H1 (cell line): ENCODE results near the gene TNS4.

Experiments used
- POLR2AphosphoS5 ChIP-seq: IDR thresholded peaks from 2 replicates; pipeline ENCODE4 v1.6.1; 2011; ENCODE audit warnings: low read depth, low read length
- TF ChIP-seq, protein P1 (sequence below), 3 experiments: IDR thresholded peaks; 1 replicate in 2 of 3; 2 replicates in 1 of 3; pipeline versions ENCODE4 v1.5.1 to v1.6.1; 2011; ENCODE audit warnings: low read length in 3 of 3, mild to moderate bottlenecking in 3 of 3, inconsistent platforms in 2 of 3, low read depth in 1 of 3, moderate library complexity in 1 of 3; ENCODE audit not compliant: insufficient read depth in 1 of 3; ENCODE audit errors: control extremely low read depth in 1 of 3
- TF ChIP-seq, protein P2 (sequence below): fragments of 300-600 bp; sonication (generic); IDR thresholded peaks from 2 replicates; pipeline ENCODE4 v1.7.1; 2012; ENCODE audit warnings: low read length, moderate library complexity, mild to moderate bottlenecking, inconsistent platforms; ENCODE audit not compliant: insufficient replicate concordance

DNA sequence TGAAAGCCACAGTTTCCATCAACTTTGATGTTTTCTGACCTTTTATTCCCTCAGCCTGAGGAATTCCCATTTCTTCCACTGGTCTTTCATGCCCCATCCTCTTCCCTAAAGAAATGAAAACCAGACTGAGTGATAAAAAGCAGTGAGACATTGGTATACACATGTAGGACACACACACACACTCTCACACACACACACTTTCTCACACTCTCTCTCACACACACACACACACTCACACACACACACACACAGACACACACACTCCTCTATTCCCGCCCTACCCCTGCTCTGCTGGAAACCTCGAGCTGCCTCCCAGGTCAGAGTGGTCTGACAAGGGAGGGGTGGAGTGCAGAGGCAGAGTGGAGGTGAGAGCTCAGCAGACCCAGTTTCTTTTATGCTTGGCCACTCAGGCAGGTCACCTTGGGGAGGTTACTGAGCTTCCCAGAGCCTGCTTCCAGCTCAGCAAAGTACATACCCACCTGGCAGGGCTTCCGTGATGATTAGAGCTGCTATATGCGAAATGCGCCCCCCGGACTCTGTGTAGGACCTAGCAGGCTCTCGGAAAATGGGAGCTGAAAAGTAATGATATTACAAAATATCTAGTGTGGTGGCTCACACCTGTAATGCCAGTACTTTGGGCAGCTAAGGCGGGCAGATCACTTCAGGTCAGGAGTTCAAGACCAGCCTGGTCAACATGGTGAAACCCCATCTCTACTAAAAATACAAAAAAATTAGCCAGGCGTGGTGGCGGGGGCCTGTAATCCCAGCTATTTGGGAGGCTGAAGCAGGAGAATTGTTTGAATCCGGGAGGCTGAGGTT is 33.2 kb upstream of the TNS4 start:
- TF ChIP-seq, protein P1, sequence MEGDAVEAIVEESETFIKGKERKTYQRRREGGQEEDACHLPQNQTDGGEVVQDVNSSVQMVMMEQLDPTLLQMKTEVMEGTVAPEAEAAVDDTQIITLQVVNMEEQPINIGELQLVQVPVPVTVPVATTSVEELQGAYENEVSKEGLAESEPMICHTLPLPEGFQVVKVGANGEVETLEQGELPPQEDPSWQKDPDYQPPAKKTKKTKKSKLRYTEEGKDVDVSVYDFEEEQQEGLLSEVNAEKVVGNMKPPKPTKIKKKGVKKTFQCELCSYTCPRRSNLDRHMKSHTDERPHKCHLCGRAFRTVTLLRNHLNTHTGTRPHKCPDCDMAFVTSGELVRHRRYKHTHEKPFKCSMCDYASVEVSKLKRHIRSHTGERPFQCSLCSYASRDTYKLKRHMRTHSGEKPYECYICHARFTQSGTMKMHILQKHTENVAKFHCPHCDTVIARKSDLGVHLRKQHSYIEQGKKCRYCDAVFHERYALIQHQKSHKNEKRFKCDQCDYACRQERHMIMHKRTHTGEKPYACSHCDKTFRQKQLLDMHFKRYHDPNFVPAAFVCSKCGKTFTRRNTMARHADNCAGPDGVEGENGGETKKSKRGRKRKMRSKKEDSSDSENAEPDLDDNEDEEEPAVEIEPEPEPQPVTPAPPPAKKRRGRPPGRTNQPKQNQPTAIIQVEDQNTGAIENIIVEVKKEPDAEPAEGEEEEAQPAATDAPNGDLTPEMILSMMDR (IDR thresholded peaks at IDR 0.05; ENCODE audit: control extremely low read depth in 1 of 3, insufficient read depth in 1 of 3, low read depth in 1 of 3, low read length in 3 of 3) = no peak
- TF ChIP-seq POLR2AphosphoS5 = no peak
- TF ChIP-seq, protein P2, sequence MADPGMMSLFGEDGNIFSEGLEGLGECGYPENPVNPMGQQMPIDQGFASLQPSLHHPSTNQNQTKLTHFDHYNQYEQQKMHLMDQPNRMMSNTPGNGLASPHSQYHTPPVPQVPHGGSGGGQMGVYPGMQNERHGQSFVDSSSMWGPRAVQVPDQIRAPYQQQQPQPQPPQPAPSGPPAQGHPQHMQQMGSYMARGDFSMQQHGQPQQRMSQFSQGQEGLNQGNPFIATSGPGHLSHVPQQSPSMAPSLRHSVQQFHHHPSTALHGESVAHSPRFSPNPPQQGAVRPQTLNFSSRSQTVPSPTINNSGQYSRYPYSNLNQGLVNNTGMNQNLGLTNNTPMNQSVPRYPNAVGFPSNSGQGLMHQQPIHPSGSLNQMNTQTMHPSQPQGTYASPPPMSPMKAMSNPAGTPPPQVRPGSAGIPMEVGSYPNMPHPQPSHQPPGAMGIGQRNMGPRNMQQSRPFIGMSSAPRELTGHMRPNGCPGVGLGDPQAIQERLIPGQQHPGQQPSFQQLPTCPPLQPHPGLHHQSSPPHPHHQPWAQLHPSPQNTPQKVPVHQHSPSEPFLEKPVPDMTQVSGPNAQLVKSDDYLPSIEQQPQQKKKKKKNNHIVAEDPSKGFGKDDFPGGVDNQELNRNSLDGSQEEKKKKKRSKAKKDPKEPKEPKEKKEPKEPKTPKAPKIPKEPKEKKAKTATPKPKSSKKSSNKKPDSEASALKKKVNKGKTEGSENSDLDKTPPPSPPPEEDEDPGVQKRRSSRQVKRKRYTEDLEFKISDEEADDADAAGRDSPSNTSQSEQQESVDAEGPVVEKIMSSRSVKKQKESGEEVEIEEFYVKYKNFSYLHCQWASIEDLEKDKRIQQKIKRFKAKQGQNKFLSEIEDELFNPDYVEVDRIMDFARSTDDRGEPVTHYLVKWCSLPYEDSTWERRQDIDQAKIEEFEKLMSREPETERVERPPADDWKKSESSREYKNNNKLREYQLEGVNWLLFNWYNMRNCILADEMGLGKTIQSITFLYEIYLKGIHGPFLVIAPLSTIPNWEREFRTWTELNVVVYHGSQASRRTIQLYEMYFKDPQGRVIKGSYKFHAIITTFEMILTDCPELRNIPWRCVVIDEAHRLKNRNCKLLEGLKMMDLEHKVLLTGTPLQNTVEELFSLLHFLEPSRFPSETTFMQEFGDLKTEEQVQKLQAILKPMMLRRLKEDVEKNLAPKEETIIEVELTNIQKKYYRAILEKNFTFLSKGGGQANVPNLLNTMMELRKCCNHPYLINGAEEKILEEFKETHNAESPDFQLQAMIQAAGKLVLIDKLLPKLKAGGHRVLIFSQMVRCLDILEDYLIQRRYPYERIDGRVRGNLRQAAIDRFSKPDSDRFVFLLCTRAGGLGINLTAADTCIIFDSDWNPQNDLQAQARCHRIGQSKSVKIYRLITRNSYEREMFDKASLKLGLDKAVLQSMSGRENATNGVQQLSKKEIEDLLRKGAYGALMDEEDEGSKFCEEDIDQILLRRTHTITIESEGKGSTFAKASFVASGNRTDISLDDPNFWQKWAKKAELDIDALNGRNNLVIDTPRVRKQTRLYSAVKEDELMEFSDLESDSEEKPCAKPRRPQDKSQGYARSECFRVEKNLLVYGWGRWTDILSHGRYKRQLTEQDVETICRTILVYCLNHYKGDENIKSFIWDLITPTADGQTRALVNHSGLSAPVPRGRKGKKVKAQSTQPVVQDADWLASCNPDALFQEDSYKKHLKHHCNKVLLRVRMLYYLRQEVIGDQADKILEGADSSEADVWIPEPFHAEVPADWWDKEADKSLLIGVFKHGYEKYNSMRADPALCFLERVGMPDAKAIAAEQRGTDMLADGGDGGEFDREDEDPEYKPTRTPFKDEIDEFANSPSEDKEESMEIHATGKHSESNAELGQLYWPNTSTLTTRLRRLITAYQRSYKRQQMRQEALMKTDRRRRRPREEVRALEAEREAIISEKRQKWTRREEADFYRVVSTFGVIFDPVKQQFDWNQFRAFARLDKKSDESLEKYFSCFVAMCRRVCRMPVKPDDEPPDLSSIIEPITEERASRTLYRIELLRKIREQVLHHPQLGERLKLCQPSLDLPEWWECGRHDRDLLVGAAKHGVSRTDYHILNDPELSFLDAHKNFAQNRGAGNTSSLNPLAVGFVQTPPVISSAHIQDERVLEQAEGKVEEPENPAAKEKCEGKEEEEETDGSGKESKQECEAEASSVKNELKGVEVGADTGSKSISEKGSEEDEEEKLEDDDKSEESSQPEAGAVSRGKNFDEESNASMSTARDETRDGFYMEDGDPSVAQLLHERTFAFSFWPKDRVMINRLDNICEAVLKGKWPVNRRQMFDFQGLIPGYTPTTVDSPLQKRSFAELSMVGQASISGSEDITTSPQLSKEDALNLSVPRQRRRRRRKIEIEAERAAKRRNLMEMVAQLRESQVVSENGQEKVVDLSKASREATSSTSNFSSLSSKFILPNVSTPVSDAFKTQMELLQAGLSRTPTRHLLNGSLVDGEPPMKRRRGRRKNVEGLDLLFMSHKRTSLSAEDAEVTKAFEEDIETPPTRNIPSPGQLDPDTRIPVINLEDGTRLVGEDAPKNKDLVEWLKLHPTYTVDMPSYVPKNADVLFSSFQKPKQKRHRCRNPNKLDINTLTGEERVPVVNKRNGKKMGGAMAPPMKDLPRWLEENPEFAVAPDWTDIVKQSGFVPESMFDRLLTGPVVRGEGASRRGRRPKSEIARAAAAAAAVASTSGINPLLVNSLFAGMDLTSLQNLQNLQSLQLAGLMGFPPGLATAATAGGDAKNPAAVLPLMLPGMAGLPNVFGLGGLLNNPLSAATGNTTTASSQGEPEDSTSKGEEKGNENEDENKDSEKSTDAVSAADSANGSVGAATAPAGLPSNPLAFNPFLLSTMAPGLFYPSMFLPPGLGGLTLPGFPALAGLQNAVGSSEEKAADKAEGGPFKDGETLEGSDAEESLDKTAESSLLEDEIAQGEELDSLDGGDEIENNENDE = no peak
